RPMI8226 (cell line): ENCODE data around the gene AMN.

Source experiments
- DNase-seq: peaks from one replicate; pipeline ENCODE4 v3.0.0-alpha.2; 2015

Gene AMN

DNA sequence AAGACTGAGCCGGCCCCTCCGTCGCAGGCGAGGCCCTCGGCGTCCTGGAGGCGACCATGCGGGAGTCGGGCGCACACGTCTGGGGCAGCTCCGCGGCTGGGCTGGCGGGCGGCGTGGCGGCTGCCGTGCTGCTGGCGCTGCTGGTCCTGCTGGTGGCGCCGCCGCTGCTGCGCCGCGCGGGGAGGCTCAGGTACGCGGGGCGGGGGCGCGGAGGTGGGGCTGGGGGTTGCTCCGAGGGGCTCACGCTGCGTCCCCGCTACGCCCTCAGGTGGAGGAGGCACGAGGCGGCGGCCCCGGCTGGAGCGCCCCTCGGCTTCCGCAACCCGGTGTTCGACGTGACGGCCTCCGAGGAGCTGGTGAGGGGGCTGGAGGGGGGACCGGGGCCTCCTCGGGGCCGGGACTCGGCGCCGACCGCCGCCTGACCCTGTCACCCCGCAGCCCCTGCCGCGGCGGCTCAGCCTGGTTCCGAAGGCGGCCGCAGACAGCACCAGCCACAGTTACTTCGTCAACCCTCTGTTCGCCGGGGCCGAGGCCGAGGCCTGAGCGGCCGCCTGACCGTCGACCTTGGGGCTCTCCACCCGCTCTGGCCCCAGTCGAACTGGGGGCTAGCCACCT lies 7.8 kb downstream of the AMN start:
- DNase-seq: no peak

DNA sequence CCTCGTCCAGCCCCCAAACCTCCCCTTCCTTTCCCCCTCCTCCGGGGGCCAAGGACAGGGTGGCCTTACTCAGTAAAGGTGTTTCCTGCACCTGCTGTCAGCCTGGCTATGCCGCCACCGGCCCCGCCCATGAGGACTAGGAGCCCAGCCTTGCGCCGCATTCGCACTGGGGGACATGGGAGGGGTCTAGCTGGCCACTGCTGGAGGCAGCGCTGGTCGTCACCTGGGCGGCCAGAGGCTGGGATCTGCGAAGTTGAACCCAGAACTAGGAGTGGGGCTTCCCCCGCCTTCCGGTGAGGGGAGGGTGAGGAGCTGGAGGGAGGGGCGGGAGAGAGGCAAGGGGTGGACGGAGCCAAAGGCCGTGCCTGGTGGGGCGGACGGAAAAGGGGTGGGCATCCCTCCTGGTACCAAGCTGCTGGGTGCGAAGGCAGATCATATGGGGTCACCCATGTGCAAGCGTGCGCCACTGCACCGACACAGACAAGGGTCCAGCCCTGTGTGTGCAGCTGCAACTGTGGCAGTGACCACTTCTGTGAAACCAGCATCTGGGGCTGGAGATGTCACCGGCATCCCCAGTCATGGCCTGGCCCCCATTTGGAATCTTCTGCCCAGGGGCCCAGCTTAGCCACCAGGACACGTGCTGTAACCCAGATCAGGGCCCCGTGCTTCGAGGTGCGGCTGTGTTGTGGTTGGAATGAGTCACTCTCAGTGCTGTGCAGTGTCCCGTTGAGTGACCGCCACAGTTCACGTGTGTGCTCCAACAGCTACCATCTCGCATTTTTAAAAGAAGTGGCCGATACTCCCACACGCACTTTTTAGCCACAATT lies 8.5 kb downstream of the AMN start:
- DNase-seq: no peak

DNA sequence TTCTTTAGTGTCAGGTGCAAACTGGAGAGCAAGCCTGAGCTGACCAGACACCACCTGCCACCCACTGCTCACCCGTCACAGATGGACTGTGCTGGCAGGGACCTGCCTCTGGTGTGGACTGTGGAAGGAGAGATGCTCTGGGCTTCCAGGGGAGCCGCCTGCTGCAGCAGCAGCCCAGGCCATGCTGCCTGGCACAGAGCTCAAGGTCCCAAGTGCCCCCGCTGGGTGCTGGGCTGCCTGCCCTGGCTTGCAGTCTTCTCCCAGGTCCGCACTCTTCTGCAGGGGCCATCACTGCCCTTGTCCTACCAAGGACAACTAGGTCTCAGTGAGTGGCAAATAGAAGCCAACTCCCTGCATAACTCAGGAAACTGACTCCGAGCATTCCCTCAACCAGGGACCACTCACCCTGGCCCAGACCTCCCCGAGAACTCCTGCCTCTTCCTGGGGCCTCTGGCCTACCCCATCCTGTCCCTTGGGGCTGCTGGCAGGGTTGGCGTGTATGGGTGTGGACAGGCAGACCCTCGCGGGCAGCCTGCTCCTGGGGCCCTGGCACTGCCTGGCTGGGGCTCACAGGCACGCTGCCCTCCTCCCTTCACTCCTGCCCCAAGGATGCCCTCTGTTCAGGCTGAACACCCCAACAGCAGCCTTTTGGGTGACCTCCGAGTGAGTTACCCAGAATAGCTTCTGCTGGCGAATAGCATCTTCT lies 9.3 kb downstream of the AMN start:
- no peak for DNase-seq

DNA sequence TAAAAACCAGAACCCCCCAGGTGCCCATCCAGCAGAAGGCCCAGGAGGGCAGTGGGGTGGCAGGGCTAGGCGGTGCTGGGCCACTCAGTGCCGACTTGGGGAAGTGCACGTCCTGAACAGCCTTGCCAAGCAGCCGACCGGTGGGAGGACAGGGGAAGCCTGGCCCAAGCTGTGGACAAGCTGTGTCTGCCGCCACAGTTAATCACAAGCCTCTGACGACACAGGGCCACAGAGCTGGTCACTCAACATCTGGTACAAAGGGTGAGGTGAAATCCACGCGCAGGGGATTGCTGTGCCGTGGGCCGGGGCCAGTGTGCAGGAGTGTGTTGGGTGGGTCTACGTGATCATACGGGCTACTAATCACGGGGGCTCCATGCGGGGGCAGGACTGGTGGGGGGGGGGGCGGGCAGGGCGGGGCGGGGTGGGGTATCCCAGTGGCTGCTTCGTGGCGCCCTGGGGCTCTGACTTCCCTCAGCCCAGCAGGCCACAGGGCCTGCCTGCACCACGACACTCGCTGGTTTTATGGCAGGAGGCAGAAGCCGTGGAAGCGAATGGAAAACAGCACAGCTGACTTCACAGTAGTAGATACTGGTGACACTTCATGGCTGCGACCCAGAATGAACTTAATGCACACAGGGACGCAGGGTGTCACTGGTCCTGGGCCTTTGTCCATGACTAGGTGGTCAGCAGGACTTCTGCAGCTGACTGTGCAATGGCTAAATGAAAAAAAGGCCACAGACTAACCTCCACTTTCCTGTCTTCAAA lies 10.2 kb downstream of the AMN start:
- no peak for DNase-seq

DNA sequence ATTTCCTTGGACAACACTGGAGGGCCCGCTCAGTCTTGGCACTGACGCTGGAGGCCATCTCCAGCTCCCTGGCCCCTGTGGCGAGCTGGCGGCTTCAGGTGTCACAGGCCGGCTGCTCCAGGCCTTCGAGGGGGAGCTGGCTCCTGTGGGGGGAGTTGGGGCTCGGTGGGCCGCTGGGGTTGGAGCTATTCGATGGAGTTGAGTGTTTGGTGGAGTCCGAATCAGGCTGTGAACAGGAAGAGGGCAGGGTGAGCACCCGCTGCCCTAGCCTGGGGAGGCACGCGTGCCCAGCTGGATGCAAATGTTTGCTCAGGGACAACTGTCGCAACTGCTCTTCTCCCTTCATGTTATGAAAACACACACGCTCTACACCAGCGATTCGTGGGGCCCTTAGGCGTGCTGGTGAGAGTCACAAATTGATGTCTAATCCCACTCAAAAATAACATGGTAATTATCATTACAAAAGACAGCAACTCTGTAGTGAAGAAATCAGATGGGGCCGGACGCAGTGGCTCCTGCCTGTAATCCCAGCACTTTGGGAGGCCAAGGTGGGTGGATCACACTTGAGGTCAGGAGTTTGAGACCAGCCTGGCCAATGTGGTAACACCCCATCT lies 11.3 kb downstream of the AMN start:
- no peak for DNase-seq

DNA sequence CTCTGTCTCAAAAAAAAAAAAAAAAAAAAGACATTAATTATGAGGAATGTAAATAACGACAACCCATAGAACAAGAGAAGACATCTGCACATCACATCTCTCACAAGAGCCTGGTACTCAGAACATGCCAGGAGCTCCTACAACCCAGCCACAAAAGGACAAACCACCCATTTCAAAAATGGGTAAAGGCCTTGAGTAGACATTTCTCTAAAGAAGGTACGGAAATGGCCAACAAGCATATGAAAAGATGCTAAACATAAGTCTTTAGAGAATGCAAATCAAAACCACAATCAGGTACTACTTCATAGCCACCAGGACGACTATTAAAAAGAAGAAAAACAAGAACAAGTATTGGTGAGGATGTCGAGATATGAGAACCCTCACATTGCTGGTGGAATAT lies 13.3 kb downstream of the AMN start:
- DNase-seq: no peak

DNA sequence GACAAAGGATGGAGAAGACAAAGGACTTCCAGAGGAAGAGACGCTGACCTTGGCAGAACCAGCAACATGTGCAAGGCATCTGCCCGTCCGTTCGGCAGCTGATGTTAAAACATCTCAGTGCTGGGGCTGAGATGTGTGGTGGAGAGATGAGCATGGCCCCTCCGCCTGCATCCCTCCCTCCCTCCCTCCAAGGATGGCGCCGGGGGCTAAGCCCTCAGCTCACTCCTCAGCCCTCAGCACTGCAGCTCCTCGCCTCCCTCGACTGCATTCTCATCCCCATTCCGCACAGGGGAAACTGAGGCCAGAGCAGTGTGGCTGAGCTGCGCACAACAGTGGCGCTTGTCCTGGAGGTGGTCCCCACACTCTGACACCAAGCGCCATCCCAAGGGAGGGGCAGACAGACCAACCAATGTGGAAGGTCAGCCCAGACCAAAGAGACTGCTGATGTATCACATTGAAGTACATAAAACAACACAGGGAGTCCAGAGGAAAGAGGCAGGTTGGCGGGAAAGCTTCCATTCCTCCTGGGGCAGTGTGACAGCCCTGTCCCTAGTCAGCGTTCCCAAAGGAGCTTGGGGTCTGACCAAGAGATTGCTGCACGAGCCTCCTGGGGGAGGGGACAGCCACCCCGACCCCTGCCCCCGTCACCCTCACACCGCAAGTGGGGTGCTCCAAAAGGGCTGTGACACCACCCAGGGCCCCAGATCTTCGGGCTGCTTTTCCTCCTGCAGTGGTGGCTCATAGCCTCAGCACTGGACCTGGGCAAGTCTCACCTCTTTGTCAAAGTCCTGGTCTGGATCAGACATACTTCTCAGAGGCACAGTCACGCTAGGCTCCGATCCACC lies 15.1 kb downstream of the AMN start:
- no peak for DNase-seq

DNA sequence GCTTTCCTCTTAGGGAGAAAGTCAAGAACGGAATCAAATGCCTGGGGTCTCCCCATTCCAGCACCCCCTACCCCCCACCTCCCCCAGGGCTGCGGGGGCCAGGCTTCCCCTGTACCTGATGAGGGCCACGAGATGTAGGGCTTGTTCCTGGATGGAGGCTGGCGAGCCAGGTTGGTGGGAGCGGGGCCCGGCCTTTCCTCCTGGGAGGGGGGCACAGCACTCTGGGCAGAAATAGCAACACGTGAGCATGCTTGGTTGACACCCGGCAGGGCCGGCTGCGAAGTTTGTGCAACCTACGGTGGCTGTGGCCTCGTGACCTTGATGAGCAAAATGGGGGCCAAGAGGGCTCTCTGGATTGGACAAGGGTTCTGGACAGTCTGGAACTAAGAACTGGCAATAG lies 15.7 kb downstream of the AMN start:
- DNase-seq: no peak

DNA sequence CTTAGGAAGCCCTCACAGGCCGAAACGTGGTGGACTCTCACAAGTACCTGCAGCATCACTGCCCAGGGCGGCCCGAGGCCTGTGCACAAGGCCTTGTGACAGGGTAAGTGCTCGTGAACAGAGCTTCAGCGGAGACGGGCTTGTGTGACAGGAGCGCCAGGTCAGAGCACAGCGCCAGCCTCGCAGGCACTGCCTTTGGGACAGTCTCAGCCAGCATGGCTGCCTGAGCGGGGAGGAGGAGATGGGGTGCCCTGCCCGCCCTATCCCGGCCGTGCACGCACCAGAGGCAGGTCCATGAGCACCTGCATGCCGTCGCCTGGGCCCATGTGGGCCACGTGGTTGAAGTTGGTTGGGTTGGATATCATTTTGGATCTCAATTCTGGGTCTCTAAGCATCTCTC lies 16.9 kb downstream of the AMN start:
- no peak for DNase-seq

DNA sequence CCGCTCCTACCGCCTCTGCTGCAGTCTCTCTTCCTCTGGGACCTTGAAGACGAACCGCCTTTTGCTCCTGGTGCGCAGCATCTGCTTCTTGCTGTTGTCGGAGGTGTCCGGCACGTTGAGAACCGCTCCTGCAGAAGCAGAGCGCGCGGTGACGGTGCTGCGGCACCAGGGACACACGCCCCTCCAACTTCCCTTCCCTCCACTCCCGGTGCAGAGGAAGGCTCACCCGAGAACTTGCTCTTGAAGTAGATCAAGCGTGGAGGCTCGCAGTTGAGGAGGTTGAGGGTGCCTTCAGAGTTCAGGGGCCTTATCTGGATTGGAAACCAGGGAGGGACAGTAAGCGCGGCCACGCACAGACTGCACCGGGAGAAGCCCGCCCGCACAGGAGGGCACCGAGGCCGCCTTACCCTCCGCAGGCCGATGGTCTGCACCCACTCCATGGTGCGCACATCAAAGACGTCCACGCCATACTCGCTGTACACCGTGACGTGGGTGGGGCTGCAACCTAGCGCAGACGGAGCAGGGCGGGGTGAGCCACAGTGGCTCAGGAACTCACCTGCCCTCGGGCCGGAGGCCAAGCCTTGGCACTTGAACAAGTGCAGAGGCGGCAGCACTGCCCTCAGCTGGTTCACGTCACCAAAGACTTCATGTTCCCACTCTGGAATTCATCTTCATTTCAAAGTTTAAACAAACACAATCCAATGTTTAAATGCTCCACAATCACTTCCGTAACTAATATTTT lies 17.5 kb downstream of the AMN start:
- DNase-seq: no peak

DNA sequence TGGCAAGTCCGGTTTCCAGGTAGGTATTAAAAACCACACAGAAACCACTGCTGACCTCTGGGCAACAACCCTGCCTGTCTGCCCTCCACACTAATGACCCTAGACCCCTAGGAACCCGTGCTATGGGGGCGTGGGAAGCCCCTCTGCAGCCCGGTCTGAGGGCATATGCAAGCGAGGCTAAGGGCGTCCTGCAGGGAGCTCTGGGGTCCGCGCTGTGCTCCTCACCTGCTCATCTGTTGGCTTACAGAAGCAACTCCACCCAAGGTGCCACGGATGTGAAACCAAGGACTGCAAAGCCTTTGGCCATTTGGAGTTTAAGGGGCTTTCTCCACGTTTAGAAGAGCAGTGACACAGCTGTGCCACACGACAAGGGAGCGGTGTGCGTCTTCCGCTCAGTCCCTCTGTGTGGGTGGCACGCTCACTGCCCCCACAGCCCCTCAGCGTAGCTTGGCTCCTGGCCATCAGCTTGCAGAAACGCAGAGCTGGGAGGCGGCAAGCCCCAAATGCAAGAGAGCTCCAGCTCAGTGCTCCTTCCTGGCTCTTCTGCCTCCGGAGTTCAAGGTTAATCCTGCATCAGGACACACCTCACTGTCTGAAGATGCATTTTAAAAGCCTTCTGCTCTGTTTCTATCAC lies 18.4 kb downstream of the AMN start:
- no peak for DNase-seq

DNA sequence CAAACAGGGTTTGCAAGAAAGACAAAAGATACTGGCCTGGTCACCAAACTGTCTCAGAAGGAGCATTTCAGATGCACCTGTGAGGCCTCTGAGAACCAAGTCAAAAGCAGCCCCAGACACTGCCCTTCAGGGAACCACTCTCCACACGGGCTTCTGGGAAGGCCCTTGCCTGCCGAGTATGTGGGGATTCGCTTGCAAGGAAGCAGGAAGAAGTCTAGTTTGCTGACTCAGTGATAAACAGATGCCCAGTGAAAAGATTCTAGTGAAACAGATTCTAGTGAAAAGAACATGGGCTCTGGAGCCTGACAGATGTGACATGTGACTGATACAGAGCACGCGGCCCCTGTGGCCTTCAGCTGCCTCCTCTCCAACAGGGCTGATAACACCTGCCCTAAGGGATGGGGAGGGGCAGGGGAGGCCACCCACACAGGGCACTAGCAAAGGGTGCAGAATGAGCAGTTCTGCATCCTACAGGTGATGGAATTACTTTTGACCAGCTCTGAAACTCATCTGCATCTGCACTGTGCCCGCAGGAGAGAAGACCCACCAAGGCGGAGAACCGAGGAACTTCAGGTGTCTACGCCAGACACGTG lies 19.1 kb downstream of the AMN start:
- no peak for DNase-seq

DNA sequence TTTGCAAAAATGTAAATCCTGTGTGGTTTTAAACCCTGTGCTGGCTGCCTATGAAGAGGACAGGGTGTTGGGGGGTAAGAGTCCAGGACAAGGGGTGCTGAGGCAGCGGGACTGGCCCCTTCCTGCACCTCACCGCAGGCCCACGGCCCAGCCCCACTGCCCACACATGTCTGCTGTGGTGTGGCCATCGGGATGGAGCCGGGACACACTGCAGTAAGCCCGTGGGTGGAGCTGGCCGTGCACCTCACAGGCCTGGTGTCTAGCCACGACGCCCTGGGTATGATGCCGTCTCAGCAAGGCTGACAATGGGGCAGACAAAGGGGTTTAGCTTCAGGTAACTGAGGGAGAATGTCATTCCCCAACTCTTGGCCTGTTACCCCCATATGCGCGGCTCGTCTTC lies 19.6 kb downstream of the AMN start:
- no peak for DNase-seq

DNA sequence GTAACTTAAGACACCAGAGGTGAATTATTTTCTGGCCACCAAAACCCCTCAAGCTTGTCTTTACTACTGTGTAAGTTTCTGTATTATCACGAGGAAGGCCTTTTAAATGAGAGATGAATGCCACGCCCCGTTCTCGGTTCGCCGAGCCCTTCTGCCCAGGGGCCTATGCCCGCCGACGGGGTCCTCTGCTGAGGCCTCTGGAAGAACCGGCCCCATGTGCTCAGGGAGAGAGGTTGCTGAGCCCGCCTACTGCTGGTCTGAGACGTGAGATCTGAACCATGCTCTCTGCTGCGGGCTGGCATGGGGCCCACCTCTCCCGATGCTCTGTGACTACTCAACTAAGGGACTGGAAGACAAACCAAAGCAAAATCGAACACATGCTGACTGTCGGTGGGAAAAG lies 21.0 kb downstream of the AMN start:
- no peak for DNase-seq

DNA sequence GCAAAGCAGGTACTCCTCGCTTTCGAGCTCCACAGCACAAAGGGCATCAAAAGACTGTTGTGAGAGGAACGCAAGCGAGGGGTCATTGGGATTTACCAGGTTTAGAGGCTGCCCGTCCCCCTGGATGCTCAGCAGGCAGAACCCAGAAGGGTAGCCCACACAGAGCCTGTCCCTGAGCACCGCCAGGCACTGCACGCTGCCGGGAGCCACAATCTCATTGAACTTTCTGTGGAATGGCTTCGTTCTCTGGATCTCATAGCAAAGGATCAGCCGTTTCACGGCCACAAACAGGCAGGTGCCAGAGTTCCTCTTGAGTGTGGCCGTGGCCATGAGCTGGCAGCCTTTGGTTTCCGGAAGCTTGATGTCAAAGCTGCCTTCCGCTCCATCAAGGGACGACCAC lies 21.5 kb downstream of the AMN start:
- no peak for DNase-seq

DNA sequence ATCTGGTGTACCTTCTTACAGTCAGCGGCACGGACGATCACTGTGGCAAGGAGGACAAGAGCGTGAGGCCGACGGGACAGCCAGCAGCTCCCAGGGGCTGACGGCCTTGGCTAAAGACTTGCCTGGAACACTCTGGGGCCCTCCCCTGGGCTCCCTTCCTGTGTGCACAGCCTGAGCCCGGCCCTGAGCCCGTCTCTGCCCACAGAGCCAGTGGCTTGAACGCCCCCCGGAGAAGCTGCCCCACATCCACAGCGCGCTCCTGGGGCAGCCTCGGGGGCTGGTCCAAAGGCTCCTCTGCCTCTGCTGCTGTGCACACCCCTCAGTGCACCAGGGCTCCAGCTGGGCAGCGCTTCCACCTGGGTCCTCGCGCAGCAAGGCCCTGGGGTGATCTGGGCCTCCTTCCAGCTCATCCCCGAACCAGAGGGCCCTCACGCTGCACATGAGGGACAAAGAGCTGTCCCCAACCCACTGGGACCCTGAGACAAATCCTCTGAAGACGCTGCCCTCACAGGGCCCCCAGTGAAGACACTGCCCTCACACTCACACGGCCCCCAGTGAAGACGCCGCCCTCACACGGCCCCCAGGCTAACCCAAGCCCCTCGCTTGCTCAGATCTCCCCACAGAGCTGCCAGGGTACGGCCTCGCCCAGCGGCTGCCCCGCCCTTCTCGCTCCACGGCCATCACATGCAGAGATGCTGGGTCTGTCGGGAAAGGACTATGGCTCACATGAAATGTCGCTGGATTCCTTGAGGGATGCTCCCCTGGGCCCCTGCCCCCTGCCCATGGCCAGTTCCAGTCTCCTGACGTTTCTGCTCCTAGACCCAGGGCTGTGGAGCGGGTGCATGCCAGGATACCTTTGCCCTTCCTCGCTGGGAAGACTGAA lies 22.2 kb downstream of the AMN start:
- no peak for DNase-seq

DNA sequence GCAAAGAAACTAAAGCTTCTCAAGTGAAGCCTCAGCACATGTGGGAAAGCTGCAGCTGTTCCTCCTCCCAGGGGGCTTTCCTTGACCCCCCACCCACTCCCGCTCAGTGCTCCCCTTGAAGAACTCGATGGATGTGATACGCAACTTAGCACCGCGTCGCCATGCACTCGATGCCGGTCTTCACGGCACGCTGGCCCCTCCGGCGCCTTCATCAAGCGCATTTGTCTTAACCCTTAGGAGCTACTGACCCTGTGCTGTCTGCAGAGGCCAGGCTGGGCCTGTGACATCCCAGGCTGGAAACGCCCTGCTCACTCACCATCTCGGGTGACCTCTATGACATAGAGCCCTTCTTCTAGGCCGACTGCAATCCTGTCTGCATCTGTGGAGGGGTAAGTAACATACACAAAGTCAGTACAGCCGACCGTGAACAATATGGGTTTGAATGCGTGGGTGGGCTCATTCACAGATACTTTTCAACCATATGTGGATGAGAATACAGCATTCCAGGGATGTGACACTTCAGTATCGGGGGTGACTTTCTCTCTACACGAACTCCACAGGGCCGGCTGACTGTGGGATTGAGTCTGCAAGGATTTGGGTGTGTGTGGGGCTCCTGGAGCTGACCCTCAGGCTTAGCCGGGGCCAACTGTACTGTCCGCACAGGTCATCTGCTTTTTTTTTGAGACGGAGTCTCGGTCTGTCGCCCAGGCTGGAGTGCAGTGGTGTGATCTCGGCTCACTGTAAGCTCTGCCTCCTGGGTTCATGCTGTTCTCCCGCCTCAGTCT lies 23.1 kb downstream of the AMN start:
- DNase-seq: no peak

DNA sequence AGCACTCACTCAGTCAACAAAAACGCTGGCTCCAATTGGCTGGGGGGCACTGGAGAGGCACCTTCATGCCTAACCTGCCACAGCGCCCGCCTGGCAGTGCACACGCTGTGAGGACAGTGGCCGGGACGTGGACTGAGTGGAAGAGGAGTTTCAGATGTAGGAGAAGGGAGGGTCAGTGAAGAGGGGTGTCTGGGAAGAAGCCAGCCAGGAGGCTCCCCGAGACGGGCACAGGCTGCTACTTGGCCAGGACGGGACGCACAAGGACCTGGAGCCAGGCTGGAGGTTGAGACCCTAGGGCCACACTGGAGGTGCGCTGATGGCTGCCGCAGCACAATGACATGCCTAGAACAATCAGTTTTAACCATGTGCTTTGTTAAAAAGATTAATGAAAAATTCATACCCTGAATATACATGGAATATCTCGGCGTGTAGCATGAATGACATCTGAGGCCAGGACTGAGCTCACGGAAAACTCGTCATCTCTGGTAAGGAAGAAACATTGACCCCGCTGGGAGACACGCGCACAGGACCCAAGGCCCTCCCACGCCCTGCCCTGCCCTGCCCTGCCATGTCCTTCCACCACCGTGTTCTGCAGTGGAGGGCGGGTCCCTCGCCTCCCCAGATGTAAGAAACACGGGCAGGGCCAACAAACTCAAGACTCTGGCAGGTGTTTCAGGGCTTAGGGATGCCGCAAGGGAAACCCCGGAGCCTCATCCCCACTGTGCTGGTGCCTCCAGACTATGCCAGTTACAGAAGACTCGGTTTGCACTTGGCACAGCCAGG lies 25.0 kb downstream of the AMN start:
- DNase-seq: no peak
